ENCODE measurements around the gene MOXD1. TPM values are rescaled to one million over a fixed set of nuclear protein-coding genes. Genes with fewer than 3 reads are reported as not detected.

Gene MOXD1
- total and polyA plus RNA-seq, 2 of the 8 experiments (the other 6 are each of a cell fraction or from before 2014, with no cell fraction given) = 1.6 to 3.5 TPM

- H3K18ac ChIP-seq (ENCODE audit: extremely low read depth, low read length) = no peak overlapping the region
- no peaks in the 10 kb centered on the region for H3K9me3 ChIP-seq (ENCODE audit: insufficient read depth in 2 of 2, low read depth in 1 of 2, low read length in 1 of 2)
- H3K27ac ChIP-seq (ENCODE audit: low read depth, low read length) = no peak overlapping the region
- no peaks in the 10 kb centered on the region for H3K36me3 ChIP-seq (ENCODE audit: control insufficient read depth in 2 of 4, insufficient read depth in 4 of 4, low read length in 3 of 4)
- H3K9ac ChIP-seq (replicated peaks in 1 of 4; ENCODE audit: extremely low read depth in 1 of 4, low read depth in 3 of 4, low read length in 3 of 4) = no peak overlapping the region
- no peak overlapping the region for H3K4ac ChIP-seq (replicated peaks; ENCODE audit: insufficient read length, low read depth, low read length)
- DNase-seq (ENCODE audit: low read depth in 1 of 2, low spot score in 2 of 2) (no peak), FAIRE-seq (no peak)
- TF ChIP-seq SUZ12 (IDR thresholded peaks at IDR 0.05; ENCODE audit: low read length) = no peak
- no peak for TF ChIP-seq EP300 (IDR thresholded peaks at IDR 0.05; ENCODE audit: borderline replicate concordance in 1 of 2, low read depth in 2 of 2, low read length in 2 of 2)
- TF ChIP-seq ATF2 (IDR thresholded peaks at IDR 0.05; ENCODE audit: low read length) = no peak
- TF ChIP-seq KDM1A (IDR thresholded peaks at IDR 0.05; ENCODE audit: borderline replicate concordance, low read length) = no peak
- TF ChIP-seq TCF12 (IDR thresholded peaks at IDR 0.05; ENCODE audit: low read depth, low read length) = no peak
- no peak for TF ChIP-seq GTF2F1 (IDR thresholded peaks at IDR 0.05; ENCODE audit: borderline replicate concordance, low read depth, low read length)
- H2BK120ac ChIP-seq (replicated peaks; ENCODE audit: low read depth, low read length) = no peak overlapping the region
- H2BK5ac ChIP-seq (ENCODE audit: low read depth, low read length) = no peak overlapping the region
- CTCF ChIA-PET (ENCODE audit: partially characterized antibody) = interaction anchor here (0.8 to 2.6 kb wide), 3 partner anchors 29 to 85 kb away, joined by 3 to 9 read pairs (median 4); no protein-coding TSS in a partner anchor
- no peak overlapping the region for H3K14ac ChIP-seq (ENCODE audit: insufficient read length)
- H2BK15ac ChIP-seq (ENCODE audit: low read length) = no peak overlapping the region
- no peak overlapping the region for H4K8ac ChIP-seq (ENCODE audit: extremely low read depth, insufficient read depth, low read length)
- no peaks in the 10 kb centered on the region for H3K79me1 ChIP-seq (ENCODE audit: low read depth, low read length)
- no peaks in the 10 kb centered on the region for H4K20me1 ChIP-seq (replicated peaks in 1 of 2; ENCODE audit: control insufficient read depth in 1 of 2, insufficient read depth in 2 of 2, low read length in 2 of 2)
- no peaks in the 10 kb centered on the region for H3K79me2 ChIP-seq (ENCODE audit: control insufficient read depth in 1 of 2, insufficient read depth in 2 of 2, low read length in 2 of 2)
- no peak overlapping the region for H2BK20ac ChIP-seq (ENCODE audit: low read length)
- WGBS, 2 experiments (ENCODE audit: extremely low coverage in 1 of 2, insufficient coverage in 1 of 2, insufficient read length in 1 of 2, insufficient replicate concordance in 2 of 2, low coverage in 1 of 2, low lambda C conversion rate in 2 of 2, missing lambda C conversion rate in 1 of 2) = 88% methylated on average over 5 of the region's 5 CpGs; no CpG with 5 or more reads in 1 of the 2 experiments
- no peaks in the 10 kb centered on the region for H3K23me2 ChIP-seq (ENCODE audit: low read depth, low read length)
- no peak overlapping the region for H4K5ac ChIP-seq (ENCODE audit: insufficient read length, low read depth, low read length)
- H3K4me2 ChIP-seq (ENCODE audit: insufficient read depth in 1 of 2, low read depth in 2 of 2, low read length in 2 of 2) = no peak overlapping the region
- H3K4me3 ChIP-seq (ENCODE audit: extremely low read depth in 1 of 4, insufficient read depth in 2 of 4, low read depth in 3 of 4, low read length in 4 of 4) = no peak overlapping the region
- H3K4me1 ChIP-seq (replicated peaks in 1 of 4; ENCODE audit: control insufficient read depth in 3 of 4, insufficient read depth in 4 of 4, low read length in 3 of 4) = no peaks in the 10 kb centered on the region
- POLR2A ChIA-PET (ENCODE audit: partially characterized antibody) = no interaction called here
- H2AK5ac ChIP-seq (ENCODE audit: low read depth, low read length) = no peak overlapping the region
- no peak overlapping the region for H4K91ac ChIP-seq (replicated peaks; ENCODE audit: insufficient read length, low read length)
- H3K23ac ChIP-seq (ENCODE audit: insufficient read length) = no peak overlapping the region
- no peak overlapping the region for H2BK12ac ChIP-seq (ENCODE audit: low read depth, low read length)
- H3K27me3 ChIP-seq (replicated peaks in 1 of 4; ENCODE audit: control insufficient read depth in 3 of 4, extremely low read depth in 1 of 4, insufficient read depth in 3 of 4, low read length in 3 of 4) = no peaks in the 10 kb centered on the region
- H3K56ac ChIP-seq (replicated peaks; ENCODE audit: insufficient read length, low read depth, low read length) = no peak overlapping the region
- no peak overlapping the region for H2AFZ ChIP-seq (ENCODE audit: low read length)
These were observed 36.8 kb downstream of the MOXD1 start for GRCh38 chr6:132364306-132365074.
